Measurements from ENCODE around the gene TRPV5. TPM values are rescaled to one million over a fixed set of nuclear protein-coding genes. Genes with fewer than 3 reads are reported as not detected.

The TRPV5 gene
- total and polyA plus RNA-seq, 2 of the 4 experiments (the other 2 are of a cell fraction) = not detected

DNA sequence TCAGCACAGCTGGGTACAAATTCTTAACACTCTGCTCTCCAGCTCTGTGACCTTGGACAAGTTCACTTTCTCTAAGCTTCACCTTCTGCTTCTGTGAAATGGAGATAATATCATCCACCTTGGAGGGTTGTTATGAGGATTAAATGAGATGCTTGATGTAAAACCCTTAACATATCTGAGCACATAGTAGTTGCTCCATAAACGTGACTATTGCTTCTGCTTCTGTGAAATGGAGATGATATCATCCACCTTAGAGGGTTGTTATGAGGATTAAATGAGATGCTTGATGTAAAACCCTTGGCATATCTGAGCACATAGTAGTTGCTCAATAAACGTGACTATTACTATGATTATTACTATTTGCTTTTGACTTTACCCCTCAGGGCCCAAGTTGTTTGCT, 64.1 kb downstream of the TRPV5 start:
- Histone ChIP-seq H3K4me1 (ENCODE audit: control insufficient read depth, insufficient read depth, low read length) (no peaks in the 10 kb centered on the region), H3K4me3 (ENCODE audit: insufficient read depth, low read depth, low read length) (no peak overlapping the region), H3K18ac (ENCODE audit: low read depth, low read length) (no peak overlapping the region), H4K20me1 (ENCODE audit: insufficient read depth, low read length) (no peaks in the 10 kb centered on the region), H3K4ac (ENCODE audit: low read depth, low read length) (no peak overlapping the region), H2AK9ac (replicated peaks; ENCODE audit: low read depth, low read length, poor library complexity) (no peak overlapping the region), H2BK15ac (ENCODE audit: low read depth, low read length) (no peak overlapping the region), H2BK20ac (ENCODE audit: low read depth, low read length) (no peak overlapping the region), H4K8ac (ENCODE audit: low read depth in 2 of 2, low read length in 2 of 2) (no peak overlapping the region), H2BK120ac (ENCODE audit: low read depth, low read length) (no peak overlapping the region), H3K9me1 (ENCODE audit: insufficient read depth, low read length) (no peaks in the 10 kb centered on the region), H3K23ac (ENCODE audit: low read depth, low read length) (no peak overlapping the region), H2AFZ (replicated peaks; ENCODE audit: low read length, poor library complexity) (no peak overlapping the region), H3K9ac (ENCODE audit: low read depth, low read length) (no peak overlapping the region), H2AK5ac (ENCODE audit: low read depth, low read length) (no peak overlapping the region), H4K91ac (ENCODE audit: insufficient read depth, low read depth, low read length) (no peak overlapping the region), H4K5ac (ENCODE audit: low read depth, low read length) (no peak overlapping the region), H3K56ac (ENCODE audit: extremely low read depth, insufficient read depth, low read length) (no peak overlapping the region), H3K4me2 (ENCODE audit: low read depth, low read length) (no peak overlapping the region), H3K27me3 (ENCODE audit: control insufficient read depth, insufficient read depth, low read length) (no peaks in the 10 kb centered on the region), H3K79me1 (ENCODE audit: low read depth in 1 of 2, low read length in 2 of 2) (no peaks in the 10 kb centered on the region), H3K27ac (ENCODE audit: insufficient read depth, low read length) (no peak overlapping the region), H3K36me3 (ENCODE audit: control insufficient read depth, insufficient read depth, low read length) (no peaks in the 10 kb centered on the region), H2BK5ac (ENCODE audit: low read depth, low read length, poor library complexity, severe bottlenecking) (no peak overlapping the region), H3K9me3 (ENCODE audit: control insufficient read depth, insufficient read depth, low read length) (no peaks in the 10 kb centered on the region), H3K14ac (replicated peaks; ENCODE audit: low read depth, low read length) (no peak overlapping the region)
- WGBS, 2 experiments (ENCODE audit: extremely low coverage in 2 of 2, insufficient read length in 1 of 2) = no CpG with 5 or more reads among the region's 2 CpGs
- intact Hi-C loops (cut with micrococcal nuclease) = no loop called here
- TF ChIP-seq, protein P1, sequence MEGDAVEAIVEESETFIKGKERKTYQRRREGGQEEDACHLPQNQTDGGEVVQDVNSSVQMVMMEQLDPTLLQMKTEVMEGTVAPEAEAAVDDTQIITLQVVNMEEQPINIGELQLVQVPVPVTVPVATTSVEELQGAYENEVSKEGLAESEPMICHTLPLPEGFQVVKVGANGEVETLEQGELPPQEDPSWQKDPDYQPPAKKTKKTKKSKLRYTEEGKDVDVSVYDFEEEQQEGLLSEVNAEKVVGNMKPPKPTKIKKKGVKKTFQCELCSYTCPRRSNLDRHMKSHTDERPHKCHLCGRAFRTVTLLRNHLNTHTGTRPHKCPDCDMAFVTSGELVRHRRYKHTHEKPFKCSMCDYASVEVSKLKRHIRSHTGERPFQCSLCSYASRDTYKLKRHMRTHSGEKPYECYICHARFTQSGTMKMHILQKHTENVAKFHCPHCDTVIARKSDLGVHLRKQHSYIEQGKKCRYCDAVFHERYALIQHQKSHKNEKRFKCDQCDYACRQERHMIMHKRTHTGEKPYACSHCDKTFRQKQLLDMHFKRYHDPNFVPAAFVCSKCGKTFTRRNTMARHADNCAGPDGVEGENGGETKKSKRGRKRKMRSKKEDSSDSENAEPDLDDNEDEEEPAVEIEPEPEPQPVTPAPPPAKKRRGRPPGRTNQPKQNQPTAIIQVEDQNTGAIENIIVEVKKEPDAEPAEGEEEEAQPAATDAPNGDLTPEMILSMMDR (conservative IDR thresholded peaks at IDR 0.05; ENCODE audit: low read depth, low read length) = no peak
- TF ChIP-seq ELK1 (IDR thresholded peaks at IDR 0.05; ENCODE audit: borderline replicate concordance, low read depth, low read length) (no peak), BHLHE40 (IDR thresholded peaks at IDR 0.05; ENCODE audit: low read depth, low read length) (no peak), RAD21 (IDR thresholded peaks at IDR 0.05; ENCODE audit: low read length) (no peak)
- ChIA-PET POLR2A (ENCODE audit: unreplicated experiment) (no interaction called here), CTCF (no interaction called here)
- dilution Hi-C loops (cut with HindIII; ENCODE audit: low sequenced_read_pairs, unreplicated experiment) = no loop called here
- DNase-seq (no peak), ATAC-seq (ENCODE audit: low read depth) (no peak)
- no TSS peak for BruUV-seq (replicated peaks)
- in situ Hi-C loops (cut with MboI; ENCODE audit: low sequenced_read_pairs) = no loop called here
